Kidney epithelial cell (primary cell): ENCODE data around the gene CUX1. TPM values are rescaled to one million over a fixed set of nuclear protein-coding genes. Genes with fewer than 3 reads are reported as not detected.

Experiments used
- DNase-seq: peaks from one replicate; pipeline ENCODE4 v3.0.0-alpha.2; 2010; ENCODE audit warnings: low read depth
- H3K27me3 ChIP-seq: 2 replicates; pipeline ENCODE4 v1.6.0; 2011; ENCODE audit warnings: low read length; ENCODE audit not compliant: control insufficient read depth, insufficient read depth
- H3K36me3 ChIP-seq: 2 replicates; pipeline ENCODE4 v1.5.1; 2011; ENCODE audit warnings: low read length; ENCODE audit not compliant: control insufficient read depth, insufficient read depth
- H3K4me3 ChIP-seq: 2 replicates; pipeline ENCODE4 v1.5.1; 2011; ENCODE audit warnings: low read depth, mild to moderate bottlenecking, control low read depth, low read length
- CTCF ChIP-seq: IDR thresholded peaks from 2 replicates; pipeline ENCODE4 v1.5.1; 2011; ENCODE audit warnings: mild to moderate bottlenecking, moderate library complexity, low read length, control low read depth, inconsistent platforms; ENCODE audit not compliant: insufficient read depth, poor library complexity, severe bottlenecking
- total RNA-seq: library from RNA; depleted of rRNA; stranded (reverse); fragments of >200 nt; gene quantifications from 2 replicates; pipeline ENCODE4 v1.2.3, GENCODE V29; 2015

CUX1 gene
- total RNA-seq, 1 donor from 2014 or later: 56.7 TPM

GRCh38 chr7:102044641-102044983, 227.2 kb downstream of the CUX1 start:
- Histone ChIP-seq H3K36me3 (no peaks in the 10 kb centered on the region), H3K27me3 (no peaks in the 10 kb centered on the region), H3K4me3 (no peak overlapping the region)
- no peak for DNase-seq
- no peak for TF ChIP-seq CTCF

GRCh38 chr7:102044984-102045673, 227.7 kb downstream of the CUX1 start:
- H3K4me3 ChIP-seq: no peak overlapping the region
- H3K27me3 ChIP-seq: no peaks in the 10 kb centered on the region
- no peak for TF ChIP-seq CTCF
- no peaks in the 10 kb centered on the region for H3K36me3 ChIP-seq
- DNase-seq: no peak

- TF ChIP-seq CTCF: no peak
- H3K36me3 ChIP-seq: no peaks in the 10 kb centered on the region
- H3K27me3 ChIP-seq: no peaks in the 10 kb centered on the region
- H3K4me3 ChIP-seq: no peak overlapping the region
- no peak for DNase-seq
These were observed 228.4 kb downstream of the CUX1 start for GRCh38 chr7:102045681-102046372.

GRCh38 chr7:102046373-102047117, 229.1 kb downstream of the CUX1 start:
- no peak for DNase-seq
- TF ChIP-seq CTCF: no peak
- Histone ChIP-seq H3K4me3 (no peak overlapping the region), H3K36me3 (no peaks in the 10 kb centered on the region), H3K27me3 (no peaks in the 10 kb centered on the region)

- Histone ChIP-seq H3K36me3 (no peaks in the 10 kb centered on the region), H3K4me3 (no peak overlapping the region), H3K27me3 (no peaks in the 10 kb centered on the region)
- no peak for TF ChIP-seq CTCF
- DNase-seq: no peak
These were observed 229.7 kb downstream of the CUX1 start for GRCh38 chr7:102047167-102047566.
